Measurements from ENCODE around the gene CHN1. TPM values are rescaled to one million over a fixed set of nuclear protein-coding genes. Genes with fewer than 3 reads are reported as not detected.

Gene CHN1
- total RNA-seq, 2 donors from 2014 or later = 2.2 to 2.8 TPM

- intact Hi-C loops (cut with DNase I) = no loop called here
Measured at GRCh38 chr2:174789001-174789400, 216.2 kb downstream of the CHN1 start.

GRCh38 chr2:174788291-174788929 lies 216.8 kb downstream of the CHN1 start:
- no peak for DNase-seq
- Histone ChIP-seq H3K4me1 (no peaks in the 10 kb centered on the region), H3K27me3 (no peaks in the 10 kb centered on the region), H3K4me3 (no peak overlapping the region), H3K9me3 (no peaks in the 10 kb centered on the region), H3K36me3 (no peaks in the 10 kb centered on the region), H3K9ac (ENCODE audit: low read depth in 2 of 2, low read length in 2 of 2) (no peak overlapping the region), H3K27ac (no peak overlapping the region)
- TF ChIP-seq CTCF (IDR thresholded peaks at IDR 0.05) = no peak
- intact Hi-C loops (cut with DNase I) = no loop called here

More at GRCh38 chr2:174789001-174789400, 216.2 kb downstream of the CHN1 start:
- Histone ChIP-seq H3K4me3 (no peak overlapping the region), H3K36me3 (no peaks in the 10 kb centered on the region), H3K4me1 (no peaks in the 10 kb centered on the region), H3K27me3 (no peaks in the 10 kb centered on the region), H3K27ac (no peak overlapping the region), H3K9ac (ENCODE audit: low read depth in 2 of 2, low read length in 2 of 2) (no peak overlapping the region), H3K9me3 (no peaks in the 10 kb centered on the region)
- DNase-seq = no peak
- no peak for TF ChIP-seq CTCF (IDR thresholded peaks at IDR 0.05)

- Histone ChIP-seq H3K9me3 (no peaks in the 10 kb centered on the region), H3K27me3 (no peaks in the 10 kb centered on the region), H3K27ac (no peak overlapping the region), H3K4me1 (no peaks in the 10 kb centered on the region), H3K36me3 (no peaks in the 10 kb centered on the region), H3K4me3 (no peak overlapping the region), H3K9ac (ENCODE audit: low read depth in 2 of 2, low read length in 2 of 2) (no peak overlapping the region)
- no peak for TF ChIP-seq CTCF (IDR thresholded peaks at IDR 0.05)
- no peak for DNase-seq
- intact Hi-C loops (cut with DNase I) = no loop called here
Measured at GRCh38 chr2:174787487-174788205, 217.5 kb downstream of the CHN1 start.

- DNase-seq = no peak
- no peaks in the 10 kb centered on the region for H3K9me3 ChIP-seq
- H3K4me1 ChIP-seq = no peaks in the 10 kb centered on the region
- H3K9ac ChIP-seq (ENCODE audit: low read depth in 2 of 2, low read length in 2 of 2) = no peak overlapping the region
- no peak overlapping the region for H3K4me3 ChIP-seq
- H3K27me3 ChIP-seq = no peaks in the 10 kb centered on the region
- no peak overlapping the region for H3K27ac ChIP-seq
- intact Hi-C loops (cut with DNase I) = no loop called here
- no peak for TF ChIP-seq CTCF (IDR thresholded peaks at IDR 0.05)
- H3K36me3 ChIP-seq = no peaks in the 10 kb centered on the region
Measured at GRCh38 chr2:174786066-174786725, 219.0 kb downstream of the CHN1 start.

- Histone ChIP-seq H3K27ac (no peak overlapping the region), H3K9ac (ENCODE audit: low read depth in 2 of 2, low read length in 2 of 2) (no peak overlapping the region), H3K4me3 (no peak overlapping the region), H3K4me1 (no peaks in the 10 kb centered on the region), H3K27me3 (no peaks in the 10 kb centered on the region), H3K36me3 (no peaks in the 10 kb centered on the region), H3K9me3 (no peaks in the 10 kb centered on the region)
- DNase-seq = no peak
- intact Hi-C loops (cut with DNase I) = no loop called here
- TF ChIP-seq CTCF (IDR thresholded peaks at IDR 0.05) = no peak
Measured at GRCh38 chr2:174785481-174785880, 219.7 kb downstream of the CHN1 start.

Measured in colonic mucosa (tissue), 4 donors.